Inferior parietal cortex (tissue), 1 donor: ENCODE results near the gene LRRC3C.
"Not testable (repeated sequence)": the region's sequence is repeated elsewhere in the genome, so short reads cannot be mapped to it uniquely, and the experiment has no call there.

Source experiments
- DNase-seq: peaks from one replicate; pipeline ENCODE4 v3.0.0-alpha.2; 2016; ENCODE audit errors: extremely low spot score

Gene LRRC3C

DNA sequence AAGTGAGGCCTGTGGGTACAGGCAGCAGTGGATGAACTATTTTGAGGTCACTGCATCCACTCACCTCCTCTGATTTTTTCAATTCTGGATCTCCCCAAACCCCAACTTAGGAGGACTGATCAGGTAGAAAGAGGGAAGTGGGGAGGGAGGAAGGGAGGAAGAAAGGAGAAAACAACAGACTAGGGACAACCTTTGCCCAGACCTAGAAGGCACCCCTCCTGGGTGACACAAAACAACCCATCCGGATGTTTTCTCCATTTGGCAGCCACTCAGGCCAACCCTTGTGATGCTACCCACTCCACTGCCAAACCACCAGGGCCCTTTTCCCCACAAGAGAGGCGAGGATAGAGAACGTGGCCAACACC lies 2.9 kb upstream of the LRRC3C start:
- no peak for DNase-seq

DNA sequence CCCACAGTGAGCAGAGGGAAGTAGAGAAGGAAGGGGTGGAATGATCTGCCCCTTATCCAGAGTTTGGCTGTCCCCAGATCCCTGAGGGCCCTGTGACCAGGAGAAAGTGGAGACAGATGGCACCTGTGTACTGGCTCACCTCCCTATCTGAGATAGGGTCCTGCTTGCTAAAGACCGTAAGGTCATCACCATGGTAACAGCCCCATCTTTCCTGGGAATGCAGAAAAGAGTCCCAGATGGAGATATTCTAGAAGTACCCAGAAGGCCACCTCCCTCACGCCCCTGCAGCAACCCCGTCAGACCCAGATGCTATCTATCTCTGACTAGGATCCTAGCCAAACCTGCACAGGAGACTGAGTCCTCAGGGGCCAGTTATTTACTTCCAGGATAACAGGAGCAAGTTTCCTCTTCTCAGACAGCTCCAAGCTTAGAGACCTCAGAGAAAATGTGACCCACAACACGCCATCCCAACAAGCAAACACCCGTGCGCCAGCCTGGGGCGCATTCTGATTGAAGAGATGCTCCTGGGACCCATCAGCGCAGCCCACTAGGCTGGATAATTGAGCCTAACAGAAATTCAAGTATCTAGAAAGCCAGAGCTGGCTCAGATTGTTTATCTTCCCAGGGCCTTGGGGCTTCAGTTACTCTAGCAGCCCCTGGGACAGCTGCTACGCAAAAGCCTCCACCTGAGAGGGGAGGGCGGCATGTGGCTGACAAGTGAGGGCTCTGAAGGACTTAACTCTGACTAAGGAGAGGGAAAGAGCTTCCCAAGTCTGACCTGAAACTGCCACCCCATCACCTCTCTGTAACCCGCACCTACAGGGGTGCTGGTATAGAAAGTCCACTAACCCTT lies 2.0 kb upstream of the LRRC3C start:
- DNase-seq, result no peak

DNA sequence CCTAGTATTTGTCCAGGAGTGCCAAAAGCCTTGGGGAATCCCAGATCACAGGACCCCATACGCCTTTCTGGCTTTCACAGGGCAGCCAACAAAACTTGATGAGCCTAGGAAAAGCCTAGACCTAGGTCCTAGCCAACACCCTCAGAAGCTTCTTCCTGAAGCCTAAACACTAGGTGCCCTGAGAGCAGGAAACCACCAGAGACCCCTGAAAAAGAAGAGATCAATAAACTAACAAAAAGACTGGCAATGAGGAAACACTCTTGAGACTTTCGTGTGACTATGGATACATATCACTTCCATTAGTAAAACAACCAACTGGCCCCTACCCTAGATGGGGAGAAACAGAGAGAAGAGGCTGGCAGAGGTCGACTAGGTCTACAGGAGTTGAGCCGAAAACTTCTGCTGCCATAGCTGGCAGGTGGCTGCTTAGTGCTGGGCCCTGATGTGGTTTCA lies 1.4 kb upstream of the LRRC3C start:
- DNase-seq, result no peak

DNA sequence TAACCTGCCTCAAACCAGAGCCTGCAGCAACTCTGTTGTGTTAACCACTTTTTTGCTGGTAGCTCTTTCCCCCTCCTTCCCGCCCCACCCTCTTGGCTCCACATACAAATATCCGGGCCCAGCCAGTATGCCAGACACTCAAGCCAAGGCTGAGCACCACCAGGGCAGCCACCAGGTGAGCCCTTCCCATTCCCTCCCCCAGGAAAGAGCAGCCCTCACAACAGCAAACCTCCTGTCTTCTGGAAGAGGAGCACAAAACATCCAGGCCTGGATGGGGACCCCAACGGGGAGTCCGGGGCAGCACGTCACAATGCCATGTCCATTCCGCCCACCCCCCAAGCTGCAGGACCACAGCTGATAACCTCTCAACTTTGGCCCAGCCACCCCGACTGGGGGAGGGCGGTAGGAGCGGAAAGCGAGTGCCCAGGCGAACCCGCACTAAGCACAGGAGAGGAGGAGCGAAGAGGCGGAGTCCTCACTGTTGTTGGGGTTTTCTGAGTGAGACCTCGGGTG lies 888 bp upstream of the LRRC3C start:
- DNase-seq, result no peak

DNA sequence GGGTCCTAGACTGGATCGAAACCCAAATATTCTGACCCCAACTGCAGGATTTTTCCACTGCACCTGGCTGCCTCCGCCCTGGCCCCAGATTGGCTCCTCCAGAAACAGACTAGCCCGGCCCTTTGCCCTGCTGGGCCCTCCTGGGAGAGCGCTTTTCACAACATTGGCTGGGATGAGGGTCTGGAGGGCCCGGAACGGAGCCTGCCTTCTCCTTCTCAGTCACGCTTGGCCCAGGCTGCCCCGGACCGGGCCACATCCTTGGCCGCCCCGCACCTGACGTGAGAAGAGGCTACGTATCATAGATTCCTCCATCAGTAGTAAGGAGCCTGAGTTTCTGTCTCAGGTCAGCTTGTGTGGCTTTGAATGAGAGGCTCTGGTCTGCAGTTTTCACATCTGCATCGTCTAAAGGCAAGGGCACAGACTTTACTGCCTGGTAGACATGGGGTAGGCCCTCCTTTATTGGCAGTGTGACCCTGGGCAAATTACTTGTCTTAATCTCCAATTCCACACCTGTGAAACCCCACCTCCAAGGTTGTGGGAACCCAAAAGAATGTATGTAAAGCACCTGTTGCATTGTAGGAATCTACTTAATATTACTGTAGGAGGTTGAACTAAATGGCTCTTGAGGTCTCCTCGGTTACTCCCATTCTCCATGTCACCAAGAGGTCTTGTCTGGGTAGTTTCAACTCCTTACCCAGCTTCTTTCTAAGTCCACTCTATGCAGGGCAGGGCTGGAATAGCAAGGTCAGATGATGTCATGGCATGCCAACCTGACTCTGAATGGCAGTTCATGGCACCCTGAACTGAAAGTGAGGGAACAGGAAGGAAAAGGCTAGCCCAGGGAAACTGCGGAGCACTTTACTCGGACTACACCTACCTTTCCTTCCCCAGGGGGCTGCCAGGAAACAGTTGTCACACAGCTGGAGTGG lies 661 bp downstream of the LRRC3C start:
- DNase-seq, result no peak

DNA sequence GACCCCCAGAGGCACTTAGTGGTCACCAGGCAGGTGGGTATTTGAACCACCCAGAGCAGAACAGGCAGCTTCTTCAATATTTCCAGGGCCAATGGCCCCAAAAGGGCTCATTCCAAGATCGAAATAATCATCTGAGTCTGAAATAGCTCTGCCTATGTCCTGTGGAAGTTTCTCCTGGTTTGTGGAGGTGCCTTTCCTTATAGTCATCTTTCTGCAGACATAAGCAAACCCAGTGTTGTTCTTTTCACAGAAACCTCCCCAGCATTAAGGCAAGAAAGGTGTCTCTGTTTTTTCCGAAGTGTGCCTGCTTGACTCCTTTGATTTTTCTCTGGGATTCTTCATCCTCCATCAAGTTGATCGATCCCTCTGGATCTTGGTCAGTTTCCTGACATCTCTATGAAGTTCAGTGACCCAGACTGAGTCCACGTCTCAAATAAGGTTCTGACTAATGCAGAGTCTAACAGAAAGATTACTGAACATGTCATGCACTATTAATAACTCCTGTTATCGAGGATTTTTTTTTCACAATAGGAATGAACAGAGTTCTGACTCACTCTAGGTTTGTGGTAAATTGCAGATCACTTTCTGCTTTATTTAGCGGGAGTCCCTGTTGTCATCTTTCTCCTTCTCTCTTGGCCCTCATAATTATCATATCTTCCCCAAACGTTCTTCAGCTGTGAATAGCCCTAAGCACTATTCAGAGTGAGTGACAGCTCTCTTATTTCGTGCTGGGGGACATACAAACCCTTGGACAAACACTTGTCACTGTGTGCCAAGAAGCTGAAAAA lies 1.5 kb downstream of the LRRC3C start:
- DNase-seq, result no peak

DNA sequence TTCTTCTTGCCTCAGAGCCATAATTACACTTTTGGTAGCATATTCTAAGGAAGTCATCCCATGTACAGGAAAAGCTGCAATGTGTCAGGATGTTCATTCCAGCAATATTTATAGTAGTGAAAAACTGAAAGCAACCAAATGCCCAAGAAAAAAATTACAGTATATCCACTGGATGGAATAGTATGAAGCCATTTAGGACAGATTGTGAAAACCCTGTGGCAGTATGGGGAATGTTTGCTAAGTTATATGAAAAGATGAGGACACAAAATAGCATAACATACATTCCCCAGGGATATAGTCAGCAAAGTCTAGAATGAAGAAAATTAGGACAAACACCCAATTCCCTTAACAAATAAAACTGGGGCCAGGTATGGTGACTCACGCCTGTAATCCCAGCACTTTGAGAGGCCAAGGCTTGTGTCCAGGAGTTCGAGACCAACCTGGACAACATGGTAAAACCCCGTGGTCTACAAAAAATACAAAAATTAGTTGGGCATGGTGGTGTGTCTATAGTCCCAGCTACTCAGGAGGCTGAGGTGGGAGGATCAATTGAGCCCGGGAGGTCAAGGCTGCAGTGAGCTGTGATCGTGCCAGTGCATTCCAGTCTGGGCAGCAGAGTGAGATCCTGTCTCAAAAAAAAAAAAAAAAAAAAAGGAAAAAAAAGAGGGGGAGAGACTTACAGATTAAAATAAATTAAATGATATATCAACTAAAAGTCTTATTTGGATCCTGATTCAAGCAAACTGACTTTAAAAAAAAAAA lies 2.3 kb downstream of the LRRC3C start:
- no peak for DNase-seq

DNA sequence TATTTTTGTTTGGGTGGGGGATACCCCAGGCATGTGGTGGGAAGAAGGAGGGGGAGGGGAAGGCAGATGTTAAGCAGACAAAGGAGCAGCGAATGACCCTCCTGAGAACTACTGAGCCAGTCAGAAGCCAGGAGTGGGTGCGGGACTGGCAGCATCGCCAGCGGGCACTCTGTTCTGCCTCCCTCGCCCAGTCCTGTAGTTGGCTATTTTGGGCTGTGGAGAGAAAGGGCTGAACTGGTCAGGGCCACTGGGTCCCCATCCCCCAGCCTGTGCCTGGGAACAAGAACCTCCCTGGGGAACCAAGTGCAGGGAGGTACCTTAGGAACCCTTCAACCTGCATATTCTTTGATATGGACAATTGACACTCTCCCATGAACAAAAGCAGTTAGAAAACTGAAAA lies 6.4 kb downstream of the LRRC3C start:
- DNase-seq, result no peak

DNA sequence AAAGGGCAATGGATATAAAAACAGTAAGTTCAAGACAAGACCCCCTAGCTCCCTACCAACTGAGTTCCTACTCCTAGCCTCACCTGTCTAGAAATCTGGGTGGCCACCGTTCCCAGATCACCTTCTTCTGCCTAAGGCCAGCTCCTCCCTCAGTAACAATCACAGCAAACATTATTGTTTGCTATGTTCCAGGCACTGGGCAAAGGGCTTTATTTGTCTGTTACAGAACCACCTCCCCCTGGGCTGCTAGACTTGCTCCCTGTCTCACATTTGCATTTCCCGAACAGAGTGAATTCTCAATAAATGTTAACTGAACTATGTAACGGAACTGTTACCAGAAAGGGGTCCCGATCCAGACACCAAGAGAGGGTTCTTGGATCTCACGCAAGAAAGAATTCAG lies 6.8 kb downstream of the LRRC3C start:
- DNase-seq, result no peak

DNA sequence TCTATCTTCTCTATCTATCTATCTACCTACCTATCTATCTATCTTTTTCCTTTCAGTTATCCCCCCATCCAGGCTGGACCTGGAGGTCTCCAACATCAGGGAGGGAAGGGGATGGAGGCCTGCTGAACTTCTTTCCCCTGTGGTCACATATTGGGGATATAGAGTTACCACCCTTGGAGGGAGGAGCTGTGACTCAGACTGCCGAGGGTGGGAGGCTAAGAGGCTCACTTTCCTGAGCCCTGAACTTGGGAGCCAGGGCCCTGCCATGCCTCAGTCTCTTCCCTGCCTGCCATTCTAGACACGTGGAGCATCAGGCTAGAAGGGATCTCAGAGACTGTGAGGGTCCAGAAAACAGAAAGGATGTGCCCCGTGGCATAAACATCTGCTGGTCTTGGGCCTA lies 8.4 kb downstream of the LRRC3C start:
- no peak for DNase-seq

DNA sequence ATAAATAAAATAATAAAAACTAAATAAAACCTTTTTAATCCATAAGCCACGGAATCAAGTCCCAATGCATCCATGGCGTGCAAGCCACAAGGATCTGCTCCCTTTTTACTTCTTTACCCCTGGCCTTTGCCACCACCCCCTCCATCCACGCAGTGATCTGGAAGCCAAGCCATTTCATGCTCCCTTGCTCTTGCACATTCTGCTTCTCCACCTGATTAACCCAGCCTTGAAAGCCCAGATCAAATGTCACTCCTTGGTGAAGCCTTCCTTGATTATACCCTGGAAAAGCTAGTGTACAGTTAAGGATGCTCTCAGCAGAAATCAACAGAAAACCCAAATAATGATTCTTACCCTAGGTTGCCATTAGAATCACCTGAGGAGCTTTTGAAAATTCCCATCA lies 9.9 kb downstream of the LRRC3C start:
- no peak for DNase-seq

DNA sequence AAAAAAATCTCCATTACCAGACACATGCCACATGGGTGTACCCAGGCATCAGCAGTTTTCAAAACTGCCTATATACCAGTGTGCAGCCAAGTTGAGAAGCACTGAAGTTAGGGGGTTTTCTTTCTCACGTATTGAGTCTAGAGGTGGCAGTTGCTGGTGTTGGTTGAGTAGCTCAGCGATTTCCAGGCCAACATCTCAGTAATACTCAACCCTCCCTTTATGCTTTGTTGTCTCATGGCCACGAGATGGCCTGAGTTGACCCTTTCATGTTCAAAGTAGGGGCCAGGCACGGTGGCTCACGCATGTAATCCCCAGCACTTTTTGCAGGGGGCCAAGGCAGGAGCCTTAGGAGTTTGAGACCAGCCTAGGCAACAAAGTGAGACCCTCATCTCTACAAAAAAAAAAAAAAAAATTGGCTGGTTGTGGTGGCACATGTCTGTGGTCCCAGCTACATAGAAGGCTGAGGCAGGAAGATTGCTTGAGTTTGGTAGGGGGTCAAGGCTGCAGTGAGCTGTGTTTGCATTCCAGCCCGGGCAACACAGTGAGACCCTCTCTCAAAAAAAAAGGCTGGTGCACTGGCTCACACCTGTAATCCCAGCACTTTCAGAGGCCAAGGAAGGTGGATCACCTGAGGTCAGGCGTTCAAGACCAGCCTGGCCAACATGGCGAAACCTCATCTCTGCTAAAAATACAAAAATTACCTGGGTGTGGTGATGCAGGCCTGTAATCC lies 10.8 kb downstream of the LRRC3C start:
- DNase-seq, result no peak

DNA sequence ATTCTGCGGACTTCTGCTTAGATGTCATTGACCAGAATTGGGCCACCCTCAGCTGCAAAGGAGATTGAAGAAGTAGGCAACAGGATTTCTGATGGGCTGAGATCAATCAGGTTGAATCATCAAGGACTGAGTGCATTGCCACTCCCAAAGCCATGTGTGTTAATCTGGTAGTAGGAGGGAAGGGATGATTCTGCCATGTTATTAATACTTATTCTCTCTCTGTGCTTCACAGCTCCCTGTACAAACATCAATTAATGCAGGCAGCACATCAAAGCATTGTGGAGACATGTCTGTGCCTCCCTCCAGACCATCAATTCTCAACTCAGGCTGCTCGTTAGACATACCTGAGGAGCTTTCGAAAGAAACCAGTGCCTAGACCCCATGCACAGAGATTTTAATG lies 11.6 kb downstream of the LRRC3C start:
- DNase-seq, result no peak

DNA sequence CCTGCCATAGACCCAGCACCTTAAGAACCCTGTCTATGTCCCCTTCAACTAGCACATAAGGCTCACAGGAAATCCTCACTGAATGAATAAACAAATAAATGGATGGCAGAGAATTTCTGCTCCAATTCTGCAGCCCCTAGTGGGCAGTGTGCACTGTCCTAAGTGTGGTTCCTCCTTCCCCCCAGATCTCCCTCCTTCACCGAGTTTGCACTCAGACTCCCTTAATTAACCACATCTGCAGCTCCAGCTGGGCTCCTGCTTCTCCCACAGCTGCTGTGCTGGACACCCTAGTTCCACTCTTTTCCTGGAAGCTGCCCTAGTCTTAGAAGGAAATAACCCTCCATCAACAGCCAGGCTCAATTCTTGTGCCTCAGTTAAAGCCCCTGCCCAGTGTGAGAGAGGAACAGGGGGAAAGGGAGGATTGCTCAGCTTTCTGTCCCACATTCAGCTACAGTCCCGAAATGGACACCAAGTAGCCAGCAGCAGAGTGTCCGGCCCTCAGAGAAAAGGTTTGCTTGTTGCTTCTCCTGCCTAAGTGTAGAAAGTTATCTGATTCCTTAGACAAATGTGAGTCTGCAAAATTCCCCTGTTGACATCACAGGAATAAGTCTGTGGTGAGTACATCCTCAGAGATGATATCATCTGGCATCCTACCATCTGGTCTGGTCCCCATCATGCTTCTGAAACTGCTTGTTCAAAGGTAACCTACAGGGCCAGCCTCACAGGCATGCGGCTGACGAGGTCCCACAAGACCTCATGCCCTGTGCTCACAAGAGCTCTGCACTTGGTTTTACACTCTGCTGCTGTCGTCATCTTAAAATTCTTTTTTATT lies 12.3 kb downstream of the LRRC3C start:
- DNase-seq, result no peak

DNA sequence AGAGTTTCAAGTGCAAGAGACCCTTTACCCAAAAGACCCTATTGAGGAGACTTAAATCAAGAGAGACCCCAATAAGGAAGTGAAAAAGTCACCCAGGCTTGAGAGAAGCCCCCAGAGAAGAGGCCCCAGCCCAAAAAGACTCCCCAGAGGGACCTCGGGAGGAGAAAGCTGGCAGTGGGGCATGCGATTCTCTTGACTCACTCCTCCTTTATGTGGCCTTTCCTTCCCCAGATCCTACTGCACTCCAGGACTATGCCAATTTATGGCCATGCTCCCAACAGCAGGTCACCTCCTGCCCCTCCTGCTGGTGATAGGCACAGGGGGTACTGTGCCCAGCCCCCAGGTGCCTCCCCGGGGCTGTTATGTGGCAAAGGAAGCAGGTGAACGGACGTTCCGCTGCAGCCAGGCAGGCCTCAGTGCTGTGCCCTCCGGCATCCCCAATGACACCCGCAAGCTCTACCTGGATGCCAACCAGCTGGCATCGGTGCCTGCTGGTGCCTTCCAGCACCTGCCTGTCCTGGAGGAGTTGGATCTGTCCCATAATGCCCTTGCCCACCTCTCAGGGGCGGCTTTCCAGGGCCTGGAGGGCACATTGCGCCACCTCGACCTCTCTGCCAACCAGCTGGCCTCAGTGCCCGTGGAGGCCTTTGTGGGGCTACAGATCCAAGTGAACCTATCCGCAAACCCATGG lies 16.3 kb downstream of the LRRC3C start:
- DNase-seq, result no peak

DNA sequence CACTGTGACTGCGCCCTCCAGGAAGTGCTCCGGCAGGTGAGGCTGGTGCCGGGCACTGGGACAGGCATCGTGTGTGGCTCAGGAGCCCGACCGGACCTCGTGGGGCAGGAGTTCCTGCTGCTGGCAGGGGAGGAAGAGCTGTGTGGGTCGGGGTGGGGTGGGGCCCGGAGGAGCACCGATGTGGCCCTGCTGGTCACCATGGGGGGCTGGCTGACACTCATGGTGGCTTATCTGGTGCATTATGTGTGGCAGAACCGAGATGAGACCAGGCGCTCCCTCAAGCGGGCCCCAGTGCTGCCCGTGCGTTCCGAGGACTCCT lies 16.8 kb downstream of the LRRC3C start:
- DNase-seq, result no peak

DNA sequence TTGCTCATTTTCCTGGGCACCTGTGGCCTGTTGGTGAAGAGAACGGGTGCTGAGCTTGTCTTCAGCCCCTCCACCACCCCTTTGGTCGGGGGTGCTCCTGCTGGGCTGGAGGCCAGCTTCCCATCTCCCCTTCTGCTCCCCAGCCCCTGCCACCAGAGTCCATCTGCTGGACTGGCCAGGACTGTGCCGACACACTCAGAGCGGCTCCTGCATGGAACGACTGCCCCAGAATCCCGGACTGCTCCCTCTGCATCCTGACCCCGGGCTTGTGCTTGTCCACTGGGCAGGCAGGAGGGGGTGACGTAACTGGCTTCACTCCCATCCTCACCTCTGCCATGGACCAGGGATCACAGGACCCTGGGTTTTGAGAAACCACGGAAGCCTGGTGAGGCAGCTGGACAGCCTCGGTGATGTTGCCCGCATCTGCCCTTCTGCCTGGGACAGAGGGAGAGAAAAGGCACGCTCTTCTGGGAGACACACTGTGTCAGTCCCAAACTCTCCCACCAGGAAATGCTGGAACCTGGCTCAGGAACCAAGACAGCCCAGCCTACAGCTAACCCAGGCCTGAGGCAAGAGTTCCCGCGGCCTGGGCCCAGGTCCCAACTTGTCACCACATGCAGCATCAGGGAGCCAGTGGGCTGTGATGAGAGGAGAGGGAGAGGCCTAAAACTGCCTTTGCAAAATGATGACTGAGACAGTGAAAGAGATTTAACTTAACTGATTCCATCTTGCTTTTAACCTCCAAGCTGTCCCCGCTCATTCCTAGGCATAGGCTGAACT lies 19.2 kb downstream of the LRRC3C start:
- DNase-seq, result no peak

DNA sequence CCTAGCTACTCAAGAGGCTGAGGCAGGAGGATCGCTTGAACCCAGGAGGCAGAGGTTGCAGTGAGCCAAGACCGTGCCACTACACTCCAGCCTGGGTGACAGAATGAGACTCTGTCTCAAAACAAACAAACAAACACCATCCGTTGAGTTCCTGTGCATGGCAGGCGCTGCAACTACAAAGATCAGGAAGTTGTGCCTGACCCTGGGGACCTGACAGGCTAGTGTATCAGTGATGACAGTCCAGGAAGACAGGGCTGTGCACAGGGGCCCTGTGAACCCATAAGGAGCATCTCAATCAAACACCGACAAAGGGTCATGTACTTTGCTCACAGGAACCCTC lies 20.9 kb downstream of the LRRC3C start:
- DNase-seq, result not testable (repeated sequence)
